ENCODE results near the gene UCHL1.

GRCh38 chr4:41285202-41285863 is 28.6 kb downstream of the UCHL1 start:
- TF ChIP-seq CTCF (IDR thresholded peaks at IDR 0.05) (no peak), POLR2A (IDR thresholded peaks at IDR 0.05) (no peak)

All from right lobe of liver (tissue), 4 donors.